ENCODE measurements around the gene LY6G5B.

The LY6G5B gene

GRCh38 chr6:31718265-31718664, 48.5 kb downstream of the LY6G5B start:
- DNase-seq, result no peak

- no peak for DNase-seq
Measured at GRCh38 chr6:31719001-31719400, 49.2 kb downstream of the LY6G5B start.

DNA sequence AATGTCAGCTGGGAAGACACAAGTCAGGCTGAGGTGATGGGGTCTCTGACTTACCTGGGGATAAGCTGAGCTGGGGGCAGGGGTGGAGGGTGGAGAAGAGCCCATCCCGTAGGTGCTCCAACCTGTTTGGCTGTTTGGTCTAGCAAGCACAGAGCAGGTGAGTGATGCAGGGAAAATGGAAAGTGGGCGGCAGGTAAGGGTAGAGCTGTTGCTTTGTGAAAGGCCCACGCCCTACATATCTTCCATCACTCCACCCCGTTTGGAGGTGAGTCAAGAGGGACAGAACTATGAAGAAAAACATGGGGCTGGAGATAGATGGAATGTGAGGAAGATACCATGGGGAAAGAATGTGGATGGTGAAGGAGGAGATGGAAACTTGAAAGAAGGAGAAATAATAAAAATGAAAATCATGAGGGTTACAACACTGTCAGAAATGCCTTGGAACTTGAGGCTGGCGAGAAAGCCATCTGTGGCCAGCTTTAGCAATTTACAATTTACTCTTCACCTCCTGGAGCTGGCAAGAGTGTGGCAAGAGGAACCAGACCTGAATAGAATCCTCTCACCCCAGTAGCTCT, 50.5 kb downstream of the LY6G5B start:
- DNase-seq, result no peak

DNA sequence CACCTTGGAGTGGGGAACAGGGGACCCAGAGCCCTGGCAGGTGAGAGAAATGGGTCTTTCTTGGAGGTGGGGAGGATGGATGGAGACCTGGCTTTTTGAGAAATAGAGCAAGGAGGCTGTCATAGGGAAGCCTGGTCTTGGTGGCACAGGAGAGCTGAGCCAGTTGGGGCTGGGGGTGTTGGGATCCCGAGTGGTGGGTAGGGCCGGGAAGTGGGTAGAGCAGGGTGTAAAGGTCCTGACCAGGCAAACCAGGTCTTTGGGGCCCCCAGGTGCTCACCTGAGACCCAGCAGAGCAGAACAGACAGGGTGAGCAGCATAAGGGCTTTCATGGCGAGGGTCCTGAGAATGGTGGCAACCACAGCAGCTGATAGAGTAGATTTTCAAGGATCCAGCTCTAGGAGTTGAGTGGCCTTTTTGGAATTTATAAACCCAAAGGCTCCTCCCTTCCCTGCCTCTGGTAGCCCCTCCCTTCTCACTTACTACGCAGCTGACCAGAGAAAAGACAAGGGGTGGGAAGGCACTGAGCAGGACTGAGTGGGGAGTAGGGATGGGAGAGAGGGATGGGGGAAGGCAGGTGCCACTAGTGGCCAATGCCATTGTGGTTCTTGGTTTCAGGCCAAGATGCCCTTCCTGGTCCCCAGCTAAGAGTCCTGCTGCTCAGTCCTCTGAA, 51.7 kb downstream of the LY6G5B start, which contains the start of gene LY6G6C:
TSS of gene LY6G6C (minus strand) at position 396 of the 670 bp plus-strand sequence. CDS start at position 329, 67 bp downstream.
- DNase-seq, result no peak

- DNase-seq, result no peak
Measured at GRCh38 chr6:31722173-31722572, 52.4 kb downstream of the LY6G5B start.
